Esophagus muscularis mucosa (tissue), 4 donors: ENCODE measurements around the gene ZNF275. TPM values are rescaled to one million over a fixed set of nuclear protein-coding genes. Genes with fewer than 3 reads are reported as not detected.

ENCODE experiments used
- DNase-seq: peaks from one replicate; pipeline ENCODE4 v3.0.0-alpha.2; 2017; ENCODE audit errors: extremely low spot score
- H3K27ac ChIP-seq, 4 donors: fragments of 200-600 bp; sonication (generic); replicated peaks in 1 of 4; 1 replicate in 3 of 4; 2 replicates in 1 of 4; pipeline ENCODE4 v1.5.1; 2016 to 2019; ENCODE audit warnings: mild to moderate bottlenecking in 1 of 4
- H3K27me3 ChIP-seq, 4 donors: fragments of 200-600 bp; sonication (generic); one replicate each; pipeline versions ENCODE4 v1.5.1 to v1.6.0; 2016 to 2019
- H3K36me3 ChIP-seq, 4 donors: fragments of 200-600 bp; sonication (generic); one replicate each; pipeline ENCODE4 v1.5.1; 2016 to 2019
- H3K4me1 ChIP-seq, 4 donors: fragments of 200-600 bp; sonication (generic); one replicate each; pipeline ENCODE4 v1.5.1; 2016 to 2019
- H3K4me3 ChIP-seq, 4 donors: fragments of 200-600 bp; sonication (generic); 1 replicate in 2 of 4; 2 replicates in 2 of 4; pipeline ENCODE4 v1.5.1; 2016 to 2019; ENCODE audit warnings: mild to moderate bottlenecking in 4 of 4, moderate library complexity in 1 of 4
- H3K9me3 ChIP-seq, 4 donors: fragments of 200-600 bp; sonication (generic); 1 replicate in 3 of 4; 2 replicates in 1 of 4; pipeline ENCODE4 v1.5.1; 2016 to 2019
- CTCF ChIP-seq, 3 experiments: fragments of 200-600 bp in 2 of 3; fragments of 450-650 bp in 1 of 3; sonication (generic) in 2 of 3; IDR thresholded peaks; one replicate each; pipeline ENCODE4 v1.5.1; 2017 to 2019; ENCODE audit warnings: antibody characterized with exemption in 3 of 3, mild to moderate bottlenecking in 2 of 3, moderate library complexity in 1 of 3
- EP300 ChIP-seq: sonication (generic); formaldehyde crosslinking; IDR thresholded peaks from one replicate; pipeline ENCODE4 v1.6.1; 2017; ENCODE audit warnings: antibody characterized with exemption
- POLR2A ChIP-seq: fragments of 450-650 bp; IDR thresholded peaks from one replicate; pipeline ENCODE4 v1.6.1; 2017; ENCODE audit warnings: antibody characterized with exemption, moderate library complexity, mild to moderate bottlenecking, low read depth
- POLR2AphosphoS5 ChIP-seq, 2 donors: sonication (generic); formaldehyde crosslinking; IDR thresholded peaks; one replicate each; pipeline ENCODE4 v1.6.1; 2017; ENCODE audit warnings: antibody characterized with exemption in 2 of 2
- WGBS: methylation state at CpG from one replicate; pipeline ENCODE4 v1.1.5; 2018; 5-methylcytosine and 5-hydroxymethylcytosine counted together
- intact Hi-C: fragments of 100-400 bp; cut with DNase I; formaldehyde crosslinking; loops from one replicate; pipeline ENCODE4 v1.15.1; 2023
- total RNA-seq, 4 donors: library from RNA; depleted of rRNA; stranded (reverse); fragments of >200 nt; gene quantifications; one replicate each; pipeline versions ENCODE4 v1.1.0 to v1.2.1, GENCODE V29; 2016

The ZNF275 gene
- total RNA-seq, 4 donors from 2014 or later: 12.5 to 18.4 (median 17.4) TPM

GRCh38 chrX:153301746-153302145, 32.2 kb upstream of the ZNF275 start:
- Histone ChIP-seq H3K27ac (no peak overlapping the region), H3K4me3 (no peak overlapping the region), H3K27me3 (no peaks in the 10 kb centered on the region), H3K9me3 (no peaks in the 10 kb centered on the region), H3K4me1 (no peaks in the 10 kb centered on the region), H3K36me3 (no peaks in the 10 kb centered on the region)
- intact Hi-C loops: no loop called here
- WGBS: 69% methylated on average over 3 of the region's 3 CpGs
- no peak for DNase-seq
- TF ChIP-seq CTCF (IDR thresholded peaks at IDR 0.05) (no peak), POLR2AphosphoS5 (IDR thresholded peaks at IDR 0.05) (no peak), POLR2A (no peak), EP300 (no peak)

- no peak for DNase-seq
- Histone ChIP-seq H3K27me3 (no peaks in the 10 kb centered on the region), H3K4me1 (no peaks in the 10 kb centered on the region), H3K36me3 (no peaks in the 10 kb centered on the region), H3K9me3 (no peaks in the 10 kb centered on the region), H3K27ac (no peak overlapping the region), H3K4me3 (no peak overlapping the region)
- TF ChIP-seq POLR2A: no peak
- TF ChIP-seq POLR2AphosphoS5 (IDR thresholded peaks at IDR 0.05): no peak
- TF ChIP-seq EP300: no peak
- TF ChIP-seq CTCF (IDR thresholded peaks at IDR 0.05): no peak
- intact Hi-C loops: no loop called here
- 69% methylated on average over 4 of the region's 4 CpGs for WGBS
Measured at GRCh38 chrX:153302796-153303195, 31.2 kb upstream of the ZNF275 start.

- TF ChIP-seq POLR2A (no peak), EP300 (no peak)
- DNase-seq: no peak
- Histone ChIP-seq H3K4me1 (no peaks in the 10 kb centered on the region), H3K4me3 (no peak overlapping the region), H3K27ac (no peak overlapping the region), H3K36me3 (no peaks in the 10 kb centered on the region), H3K27me3 (no peaks in the 10 kb centered on the region), H3K9me3 (no peaks in the 10 kb centered on the region)
- intact Hi-C loops: no loop called here
- 73% methylated on average over 12 of the region's 12 CpGs for WGBS
Measured at GRCh38 chrX:153303276-153304262, 30.4 kb upstream of the ZNF275 start.

GRCh38 chrX:153304988-153305736, 28.8 kb upstream of the ZNF275 start:
- no peak for DNase-seq
- 77% methylated on average over 8 of the region's 9 CpGs for WGBS
- Histone ChIP-seq H3K4me3 (no peak overlapping the region), H3K27ac (no peak overlapping the region), H3K9me3 (no peaks in the 10 kb centered on the region), H3K36me3 (no peaks in the 10 kb centered on the region), H3K4me1 (no peaks in the 10 kb centered on the region), H3K27me3 (no peaks in the 10 kb centered on the region)
- no peak for TF ChIP-seq EP300
- TF ChIP-seq CTCF (IDR thresholded peaks at IDR 0.05): no peak
- no peak for TF ChIP-seq POLR2AphosphoS5 (IDR thresholded peaks at IDR 0.05)
- TF ChIP-seq POLR2A: no peak
- intact Hi-C loops: no loop called here

GRCh38 chrX:153305972-153306371, 28.0 kb upstream of the ZNF275 start:
- Histone ChIP-seq H3K4me3 (no peak overlapping the region), H3K27me3 (no peaks in the 10 kb centered on the region), H3K9me3 (no peaks in the 10 kb centered on the region), H3K4me1 (no peaks in the 10 kb centered on the region), H3K36me3 (no peaks in the 10 kb centered on the region), H3K27ac (no peak overlapping the region)
- intact Hi-C loops: no loop called here
- WGBS: 81% methylated on average over 3 of the region's 3 CpGs
- TF ChIP-seq POLR2A (no peak), EP300 (no peak), CTCF (IDR thresholded peaks at IDR 0.05) (no peak), POLR2AphosphoS5 (IDR thresholded peaks at IDR 0.05) (no peak)
- no peak for DNase-seq
